Activated CD8-positive, alpha-beta memory T cell treated with anti-CD3 and anti-CD28 coated beads, Interleukin-2, amount 50 U/mL, for 24 hours (primary cell): ENCODE data around the gene BTNL2.
"Not testable (repeated sequence)": the region's sequence is repeated elsewhere in the genome, so short reads cannot be mapped to it uniquely, and the experiment has no call there.

ENCODE experiments used
- DNase-seq: peaks from one replicate; pipeline ENCODE4 v3.0.0-alpha.2; 2020; ENCODE audit errors: extremely low read depth

Gene BTNL2

DNA sequence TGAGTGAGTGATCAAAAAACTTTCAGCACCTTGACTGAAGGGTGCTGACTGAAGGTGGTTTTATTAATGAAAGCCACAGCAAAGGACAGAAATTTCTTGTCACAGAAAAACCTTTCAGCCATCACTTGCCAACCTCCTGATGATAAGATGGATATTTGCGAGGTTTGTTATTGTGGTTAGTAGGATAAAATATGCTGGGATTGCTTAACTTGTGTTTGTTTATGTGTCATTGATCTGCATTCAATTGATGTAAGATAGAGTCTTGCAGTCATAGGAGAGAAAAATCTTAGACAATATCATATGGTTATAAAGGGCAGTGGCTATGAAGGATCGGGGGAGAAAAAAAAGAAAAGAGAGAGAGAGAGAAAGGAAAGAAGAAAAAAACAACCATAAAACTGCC lies 36.5 kb downstream of the BTNL2 start:
- no peak for DNase-seq

DNA sequence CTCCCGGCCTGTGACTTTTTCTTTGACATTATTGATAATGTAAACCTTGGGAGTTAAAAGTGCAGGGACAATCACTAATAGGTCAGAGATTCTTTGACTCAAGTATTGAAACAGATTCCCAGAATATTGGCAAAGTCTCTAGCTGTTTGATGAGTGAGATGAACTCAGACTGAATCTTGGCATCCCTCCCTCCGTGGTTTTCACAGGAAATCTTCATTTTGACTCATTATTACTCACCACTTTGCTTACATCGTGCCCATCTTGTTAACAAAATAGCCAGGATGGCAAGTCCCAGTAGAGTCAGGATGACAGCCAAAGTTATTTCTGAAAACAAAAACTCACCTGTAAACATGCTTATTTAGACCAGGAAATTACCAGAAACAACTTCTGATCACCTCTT lies 37.3 kb downstream of the BTNL2 start:
- no peak for DNase-seq

DNA sequence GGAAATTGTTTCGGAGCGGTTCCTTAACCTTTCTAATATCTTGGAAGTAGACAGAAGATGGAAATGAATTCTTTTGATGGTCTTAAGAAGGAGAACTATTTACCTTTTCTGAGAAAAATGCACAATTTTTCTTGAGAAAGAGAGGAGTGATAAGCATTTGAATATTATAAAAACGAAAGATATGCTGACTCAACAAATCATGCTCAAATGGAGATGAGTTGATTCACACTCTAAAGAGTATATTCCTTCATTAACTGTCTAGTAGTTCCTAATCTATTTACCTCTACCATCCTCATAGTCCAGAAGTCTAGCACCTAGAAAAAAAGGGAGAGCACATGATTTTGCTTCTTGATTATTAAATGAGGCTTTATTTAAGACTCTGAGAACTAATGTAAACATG lies 39.3 kb downstream of the BTNL2 start:
- no peak for DNase-seq

DNA sequence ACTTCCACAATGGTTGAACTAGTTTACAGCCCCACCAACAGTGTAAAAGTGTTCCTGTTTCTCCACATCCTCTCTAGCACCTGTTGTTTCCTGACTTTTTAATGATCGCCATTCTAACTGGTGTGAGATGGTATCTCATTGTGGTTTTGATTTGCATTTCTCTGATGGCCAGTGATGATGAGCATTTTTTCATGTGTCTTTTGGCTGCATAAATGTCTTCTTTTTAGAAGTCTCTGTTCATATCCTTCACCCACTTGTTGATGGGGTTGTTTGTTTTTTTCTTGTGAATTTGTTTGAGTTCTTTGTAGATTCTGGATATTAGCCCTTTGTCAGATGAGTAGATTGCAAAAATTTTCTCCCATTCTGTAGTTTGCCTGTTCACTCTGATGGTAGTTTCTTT lies 47.8 kb downstream of the BTNL2 start:
- DNase-seq, result not testable (repeated sequence)

DNA sequence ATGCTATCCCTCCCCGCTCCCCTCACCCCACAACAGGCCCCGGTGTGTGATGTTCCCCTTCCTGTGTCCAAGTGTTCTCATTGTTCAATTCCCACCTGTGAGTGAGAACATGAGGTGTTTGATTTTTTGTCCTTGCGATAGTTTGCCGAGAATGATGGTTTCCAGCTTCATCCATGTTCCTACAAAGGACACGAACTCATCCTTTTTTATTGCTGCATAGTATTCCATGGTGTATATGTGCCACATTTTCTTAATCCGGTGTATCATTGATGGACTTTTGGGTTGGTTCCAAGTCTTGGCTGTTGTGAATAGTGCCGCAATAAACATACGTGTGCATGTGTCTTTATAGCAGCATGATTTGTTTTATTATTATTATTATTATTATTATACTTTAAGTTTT lies 48.4 kb downstream of the BTNL2 start:
- DNase-seq, result not testable (repeated sequence)

DNA sequence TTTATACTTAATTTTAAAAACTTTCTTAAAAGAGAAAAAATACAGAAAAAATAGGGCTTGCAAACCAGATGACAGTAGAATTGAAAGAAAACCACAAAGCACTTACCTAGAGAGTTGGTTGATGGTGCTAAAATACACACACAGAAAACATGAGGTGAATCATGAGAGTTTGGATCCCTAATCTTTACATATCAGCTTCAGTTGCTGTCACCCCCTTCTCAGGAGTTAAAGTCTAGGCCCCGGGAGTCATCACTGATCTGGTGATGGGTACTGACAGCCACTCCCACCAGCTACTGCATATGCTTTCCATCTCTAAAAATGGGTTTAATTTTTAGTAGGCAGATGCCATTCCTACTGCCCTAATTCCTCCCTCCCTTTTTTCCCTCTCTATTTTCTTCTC lies 52.0 kb downstream of the BTNL2 start:
- DNase-seq, result no peak

DNA sequence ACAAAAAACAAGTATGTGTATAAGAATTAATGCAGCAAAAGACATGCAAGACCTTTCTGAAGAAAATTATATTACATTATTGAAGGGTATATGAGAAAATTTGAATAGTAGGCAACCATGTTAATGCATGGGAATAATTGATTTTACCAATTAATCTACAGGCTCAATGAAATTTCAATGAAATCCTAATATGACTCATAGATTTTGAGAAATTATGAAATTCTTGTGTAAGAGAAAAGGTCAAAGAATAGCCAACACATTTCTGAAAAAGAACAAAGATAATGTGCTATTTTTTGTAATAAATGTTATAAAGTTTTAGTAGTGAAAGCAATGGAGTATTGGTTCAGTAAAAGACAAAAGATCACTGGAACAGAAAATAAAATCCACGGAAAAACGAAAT lies 53.6 kb downstream of the BTNL2 start:
- no peak for DNase-seq
